Activated T-cell treated with anti-CD3 and anti-CD28 coated beads for 1 hour (primary cell): Measurements from ENCODE around the gene CADM1.

Experiments used
- DNase-seq: peaks from one replicate; pipeline ENCODE4 v3.0.0-alpha.2; 2020; ENCODE audit warnings: low read depth

The CADM1 gene

DNA sequence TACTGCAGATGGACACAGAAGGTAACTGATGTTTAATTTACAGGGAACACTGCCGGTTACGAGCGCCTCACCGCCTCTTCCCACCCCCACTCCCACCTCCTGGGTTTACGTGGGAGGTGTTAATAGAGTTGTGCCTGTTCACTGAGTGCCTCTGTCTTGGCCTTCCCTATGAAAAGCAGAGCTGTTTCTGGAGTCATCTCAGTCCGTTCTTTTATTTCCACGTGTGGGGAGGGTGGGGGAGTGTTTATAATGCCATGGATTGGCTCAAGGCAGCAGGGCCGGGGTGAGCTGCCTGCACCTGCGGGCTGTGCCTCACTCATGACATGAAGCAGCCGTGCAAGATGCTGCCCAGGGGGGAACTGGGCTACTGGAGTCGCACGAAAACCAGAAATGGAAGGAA, 322.7 kb downstream of the CADM1 start:
- DNase-seq: no peak

DNA sequence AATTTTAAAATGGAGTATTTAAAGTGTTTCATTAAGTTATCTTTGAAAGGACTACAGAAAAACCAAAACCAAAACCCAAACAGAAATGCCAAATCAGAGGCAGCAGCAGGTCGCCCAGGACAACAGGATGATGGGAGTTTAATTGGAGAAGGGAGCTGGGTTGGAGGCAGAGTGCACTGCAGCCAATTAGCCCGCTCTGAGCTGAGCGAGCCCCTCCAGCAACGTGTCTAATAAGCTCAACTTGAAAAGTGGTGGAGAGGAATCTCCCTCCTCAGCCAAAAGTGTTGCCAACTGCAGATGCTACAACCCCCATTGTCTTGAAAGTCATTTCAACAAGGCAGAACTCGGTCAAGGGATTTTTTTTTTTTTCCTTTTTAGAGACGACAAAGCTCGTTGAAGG, 323.9 kb downstream of the CADM1 start:
- no peak for DNase-seq

DNA sequence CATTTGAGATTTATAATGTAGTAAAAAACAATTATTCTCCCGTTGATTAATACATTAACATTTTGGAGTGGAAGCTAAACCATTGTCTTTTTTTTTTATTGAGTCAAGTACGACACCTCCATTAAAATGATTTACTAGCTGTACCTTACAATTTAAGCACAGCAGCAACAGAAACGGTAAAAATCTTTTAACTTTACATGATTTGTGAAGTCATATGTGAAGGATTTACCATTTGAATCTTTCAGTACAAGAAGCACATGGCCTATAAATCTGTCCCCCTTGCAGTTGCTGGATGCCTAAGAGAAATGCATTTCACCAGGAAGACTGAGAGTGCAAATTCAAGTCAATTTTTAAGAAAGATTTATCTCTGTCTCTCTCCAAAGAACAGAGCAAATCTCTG, 324.6 kb downstream of the CADM1 start:
- DNase-seq: no peak

DNA sequence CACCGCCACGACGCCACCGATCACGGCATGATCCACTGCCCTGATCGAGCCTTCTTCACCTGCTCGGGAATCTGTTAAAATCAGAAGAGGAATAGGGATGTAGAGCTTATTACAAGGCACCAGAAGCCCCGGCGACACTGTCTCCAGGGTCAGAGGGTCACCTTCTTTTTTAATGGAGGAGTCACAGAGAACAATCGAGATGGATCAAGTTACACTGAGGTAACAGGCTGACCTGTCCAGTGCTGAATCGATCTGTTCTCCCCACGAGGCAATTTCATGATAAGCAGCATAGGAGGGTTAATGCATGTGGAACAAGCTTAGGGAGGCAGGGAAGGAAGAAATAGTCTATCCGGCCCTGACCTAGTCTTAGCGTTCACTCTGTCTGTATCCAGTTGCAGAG, 325.5 kb downstream of the CADM1 start:
- no peak for DNase-seq

DNA sequence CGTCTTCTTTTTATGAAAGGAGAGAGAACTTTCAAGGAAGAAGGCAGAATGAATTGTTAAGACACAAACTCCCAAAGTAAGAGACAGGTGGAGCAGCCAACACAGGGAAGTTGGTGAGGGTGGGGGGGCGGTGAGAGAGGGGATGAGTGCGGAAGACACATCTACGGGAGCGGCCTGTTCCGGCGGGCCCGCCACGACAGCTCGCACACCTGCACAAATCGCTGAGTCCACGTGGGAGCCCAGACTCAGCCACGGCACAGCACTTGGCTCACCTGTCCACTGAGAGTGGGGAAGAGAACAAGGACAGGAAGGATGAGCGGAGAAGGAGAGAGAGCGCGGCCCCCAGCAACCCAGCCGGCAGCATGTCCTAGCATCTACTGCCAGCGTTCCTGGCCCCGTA, 331.1 kb downstream of the CADM1 start:
- DNase-seq: no peak

DNA sequence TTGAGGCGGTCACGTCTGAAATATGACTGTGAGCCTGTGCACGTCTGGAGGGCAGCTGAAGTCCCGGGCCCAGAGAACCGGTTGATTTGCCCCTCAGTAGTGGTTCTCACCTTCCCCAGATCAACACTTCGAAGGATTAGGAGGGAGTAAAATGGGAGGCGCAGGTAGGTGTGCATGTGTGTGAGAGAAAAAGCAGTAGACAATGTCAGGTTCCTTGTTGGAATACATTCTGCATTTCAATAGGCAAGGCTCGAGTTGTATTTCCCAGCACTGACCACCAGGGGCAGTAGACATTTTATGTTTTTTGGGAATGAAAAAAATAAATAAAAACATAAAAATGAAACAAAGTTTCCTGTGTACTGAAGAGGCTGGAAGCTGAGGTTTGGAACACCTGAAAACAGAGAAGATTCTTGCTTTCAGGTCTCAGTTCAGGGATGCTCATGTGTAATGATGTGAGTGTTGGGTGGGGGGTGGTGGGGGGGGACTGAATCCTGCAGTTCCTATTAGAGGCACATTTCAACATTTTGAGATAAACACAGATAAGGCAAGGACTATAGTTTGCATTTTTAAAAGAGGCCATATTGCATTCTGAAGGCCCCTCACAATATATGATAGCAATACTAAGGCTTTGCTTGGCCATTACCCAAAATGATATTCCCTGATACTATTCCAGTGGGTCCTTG, 333.9 kb downstream of the CADM1 start:
- DNase-seq: no peak

DNA sequence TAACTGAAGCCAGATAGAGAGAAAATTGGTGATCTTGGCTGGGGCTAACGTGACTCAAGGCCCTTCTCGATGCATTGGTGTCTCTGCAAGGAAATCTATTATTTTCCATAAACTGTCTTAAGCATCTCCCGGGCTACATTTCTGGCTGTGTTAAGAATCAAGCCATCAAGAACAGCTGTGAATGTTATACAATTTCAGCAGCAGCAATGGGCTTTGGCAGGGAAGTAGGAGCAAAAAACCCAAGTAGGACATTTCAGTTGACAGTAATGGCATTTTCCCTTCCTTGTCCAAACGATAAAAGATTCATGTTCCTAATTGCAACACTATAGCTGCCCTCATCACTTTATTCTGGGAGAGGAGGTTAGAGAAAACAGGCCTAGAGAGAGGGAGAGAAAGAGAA, 335.0 kb downstream of the CADM1 start:
- no peak for DNase-seq

DNA sequence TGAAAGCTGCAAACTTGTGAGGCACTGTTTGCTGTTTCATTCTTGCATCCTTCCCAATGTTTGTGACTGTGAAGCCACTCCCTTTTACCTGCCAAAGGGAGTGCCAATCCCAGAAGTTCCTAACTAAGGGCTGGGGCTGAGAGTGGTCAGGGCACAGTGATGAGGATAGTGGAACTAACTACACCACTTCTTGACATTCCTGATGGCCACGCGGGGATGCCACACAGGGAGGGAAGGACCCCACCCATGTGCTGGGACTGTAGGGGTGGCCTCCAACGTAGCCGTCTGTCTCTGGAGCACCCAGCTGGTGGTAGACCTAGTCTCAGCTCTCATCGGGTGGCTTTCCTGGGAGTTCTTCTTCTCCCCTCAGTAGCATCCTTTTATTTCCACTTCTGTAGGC, 335.5 kb downstream of the CADM1 start:
- no peak for DNase-seq

DNA sequence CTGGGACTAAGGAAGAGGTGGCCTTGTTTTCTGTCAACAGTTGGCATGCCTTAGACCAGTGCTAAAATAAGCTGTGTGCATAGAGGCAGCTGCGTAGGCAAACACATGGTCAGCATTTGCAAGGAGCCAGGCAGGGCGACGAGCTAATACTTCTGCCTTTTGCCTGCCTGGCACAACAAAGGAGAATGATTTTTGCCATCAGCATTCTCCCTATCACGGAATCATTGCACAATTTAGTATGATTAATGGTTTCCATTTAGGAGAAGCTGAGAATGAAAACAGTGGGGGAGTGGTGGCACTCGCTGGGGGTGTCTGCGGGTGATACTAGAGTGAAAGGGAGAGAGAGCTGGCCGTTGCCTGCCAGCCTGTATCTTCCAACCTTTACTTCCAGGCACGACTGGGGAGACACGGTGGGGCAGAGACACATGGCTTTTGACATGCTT, 336.0 kb downstream of the CADM1 start:
- DNase-seq: no peak

DNA sequence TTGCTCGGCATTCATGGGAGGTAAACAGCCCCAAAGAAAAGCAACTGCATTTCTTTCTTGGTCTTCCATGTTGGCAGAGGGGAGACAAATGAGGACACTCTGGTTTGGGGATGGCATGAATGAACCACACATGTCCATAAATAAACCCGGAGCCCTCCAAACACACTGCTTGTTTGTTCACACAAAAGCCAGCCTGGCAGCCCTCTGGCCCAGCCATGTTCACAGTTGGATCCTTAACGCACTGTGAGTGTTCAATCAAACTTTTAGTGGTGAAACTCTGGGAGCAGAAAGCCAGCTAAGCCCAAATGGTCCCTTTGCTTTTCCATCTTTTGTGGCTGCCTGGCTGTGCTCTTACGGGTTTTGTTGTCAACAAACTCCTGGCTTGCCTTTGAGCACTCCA, 336.8 kb downstream of the CADM1 start:
- DNase-seq: no peak

DNA sequence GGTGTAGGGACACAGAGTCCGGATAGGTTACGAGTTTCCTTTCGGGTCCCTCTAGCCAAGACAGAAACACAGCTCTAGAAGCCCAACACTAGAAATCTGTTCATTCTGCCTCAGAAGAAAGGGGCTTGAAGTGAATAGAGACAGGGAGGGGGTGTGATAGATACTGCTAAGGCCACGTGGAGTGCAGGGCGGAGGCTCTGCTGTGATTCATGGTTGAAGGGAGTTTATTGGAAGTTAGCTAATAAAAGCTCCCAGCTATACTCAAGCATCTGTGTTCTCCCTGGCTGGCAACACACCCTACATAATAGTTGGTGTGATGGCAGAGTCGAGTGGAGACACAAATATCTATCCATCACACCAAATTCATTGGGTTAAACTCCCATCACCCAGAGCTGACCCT, 337.4 kb downstream of the CADM1 start:
- DNase-seq: no peak

DNA sequence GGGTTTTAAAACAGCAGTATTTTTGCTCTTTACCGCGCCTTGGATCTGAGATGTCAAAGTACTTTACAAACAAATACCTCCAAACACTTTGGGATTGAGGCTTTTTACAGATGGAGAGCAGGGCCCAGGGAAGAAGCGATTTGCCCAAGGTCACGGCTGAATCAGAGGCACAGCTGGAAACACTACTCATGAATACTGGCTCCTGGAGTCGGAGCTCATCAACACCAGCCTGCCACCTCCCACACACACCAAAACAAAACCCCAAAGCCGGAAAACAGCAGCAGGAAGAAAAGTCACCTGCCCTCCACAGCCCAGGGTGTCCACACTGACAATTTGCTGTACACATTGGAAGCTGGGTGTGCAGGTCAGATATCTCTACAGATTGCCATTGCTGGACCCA, 339.4 kb downstream of the CADM1 start:
- DNase-seq: no peak

DNA sequence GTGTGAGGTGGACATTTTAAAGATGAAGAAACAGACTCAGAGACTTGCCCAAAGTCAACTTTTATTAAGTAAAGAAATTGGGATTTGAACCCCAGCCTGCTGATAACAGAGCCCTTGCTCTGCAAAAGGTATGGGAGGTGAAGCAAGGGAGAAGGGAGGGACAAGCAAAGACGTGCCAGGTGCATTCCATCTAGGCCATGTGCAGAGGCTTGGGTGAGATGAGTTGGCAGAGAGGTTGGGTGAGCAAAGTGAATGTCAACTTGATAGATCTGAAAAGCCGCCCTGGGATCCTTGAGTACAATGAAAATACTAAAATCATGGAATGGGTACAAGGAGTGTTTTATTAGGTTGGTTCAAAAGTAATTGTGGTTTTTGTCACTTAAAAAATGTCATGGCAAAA, 341.3 kb downstream of the CADM1 start:
- no peak for DNase-seq

DNA sequence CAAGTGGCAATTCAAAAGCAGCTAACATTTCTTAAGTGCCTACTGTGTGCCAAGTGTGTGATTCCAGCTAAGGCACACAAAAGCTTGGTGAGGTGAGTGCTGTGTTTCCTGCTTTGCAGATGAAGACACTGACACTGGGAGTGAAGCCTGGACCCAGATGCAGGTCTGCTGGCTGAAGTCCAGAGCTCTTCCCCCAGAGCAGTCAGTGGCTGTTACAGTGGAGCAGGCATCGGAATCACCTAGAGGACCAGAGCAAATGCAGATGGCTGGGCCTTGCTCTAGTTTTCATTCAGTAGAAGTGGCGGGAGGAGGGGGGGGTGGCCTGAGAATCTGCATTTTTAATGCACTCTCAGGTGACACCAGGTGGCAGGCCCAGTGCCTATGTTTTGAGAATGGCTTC, 342.3 kb downstream of the CADM1 start:
- no peak for DNase-seq

DNA sequence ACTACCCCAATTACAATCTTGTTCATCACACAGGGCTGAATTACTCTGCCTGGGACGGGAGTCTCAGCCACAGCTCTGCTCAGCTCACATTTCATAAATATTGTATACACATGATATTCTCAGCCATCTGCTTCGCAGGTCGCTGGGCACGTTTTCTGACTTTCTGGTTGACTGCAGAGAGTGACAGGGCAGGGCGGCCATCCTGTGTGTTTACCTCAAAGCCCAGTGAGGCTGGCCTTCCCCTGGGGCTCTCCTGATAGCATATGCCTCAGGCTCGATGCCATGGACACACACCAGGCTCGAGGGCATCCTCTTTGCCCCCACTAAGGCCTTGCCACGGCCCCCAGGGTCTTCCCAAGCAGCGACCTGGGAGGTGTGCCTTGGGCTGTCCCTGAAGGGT, 345.0 kb downstream of the CADM1 start:
- no peak for DNase-seq

DNA sequence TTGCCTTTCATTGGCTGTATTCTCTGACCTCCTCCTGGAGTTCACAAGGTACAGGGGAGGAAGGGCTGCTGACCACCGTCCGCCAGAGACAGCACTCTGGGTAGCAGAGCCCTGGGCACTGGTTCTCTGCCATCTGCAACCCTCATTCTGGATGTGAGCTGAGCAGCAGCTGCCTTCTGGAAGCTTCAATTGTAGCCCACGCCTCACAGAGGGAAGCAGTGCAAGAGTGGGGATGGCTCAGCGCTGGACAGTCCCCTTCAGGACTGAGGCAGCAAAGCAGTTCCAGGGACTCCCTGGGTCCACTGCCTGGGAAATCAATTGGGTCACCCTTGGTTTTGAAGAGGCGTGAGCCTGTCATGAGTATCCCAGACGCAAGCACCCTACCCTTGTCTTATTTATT, 346.2 kb downstream of the CADM1 start:
- DNase-seq: no peak

DNA sequence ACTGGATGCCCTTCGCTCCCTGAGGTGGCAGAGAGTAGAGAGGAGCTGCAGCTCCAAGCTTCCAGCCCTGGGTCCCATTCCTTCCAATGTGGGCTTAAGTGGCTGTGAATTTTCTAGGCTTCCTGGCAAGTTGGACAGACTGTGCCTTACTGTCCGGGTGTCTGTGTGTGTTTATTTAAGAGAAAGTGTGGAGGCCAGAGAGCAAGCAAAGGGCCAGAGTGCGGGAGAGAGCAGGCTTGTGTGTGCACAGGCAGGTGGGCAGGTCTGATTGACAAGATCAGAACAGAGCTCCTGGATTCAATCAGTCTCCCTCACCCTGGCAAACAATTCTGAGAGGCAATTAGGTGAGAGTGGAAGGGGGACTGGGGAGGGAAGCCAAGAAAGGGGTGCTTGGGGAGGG, 347.0 kb downstream of the CADM1 start:
- no peak for DNase-seq

DNA sequence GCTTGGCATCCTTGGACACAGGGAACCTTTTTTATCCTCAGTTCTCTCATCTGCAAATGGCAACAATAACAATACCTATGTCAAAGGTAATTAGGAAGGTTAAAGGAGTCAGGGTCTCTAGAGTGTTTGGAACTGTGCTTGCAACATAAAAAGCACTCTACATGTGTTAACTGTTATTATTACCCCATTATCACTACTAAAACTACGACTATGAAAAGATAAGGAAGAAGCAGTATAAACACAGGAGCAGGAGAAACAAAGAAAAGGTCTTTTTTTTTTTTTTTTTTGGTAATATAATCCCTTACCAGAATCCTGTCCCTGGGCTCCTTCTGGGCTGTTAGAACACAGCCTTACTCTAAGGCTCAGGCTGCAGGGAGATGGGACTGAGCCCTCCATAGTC, 348.2 kb downstream of the CADM1 start:
- no peak for DNase-seq

DNA sequence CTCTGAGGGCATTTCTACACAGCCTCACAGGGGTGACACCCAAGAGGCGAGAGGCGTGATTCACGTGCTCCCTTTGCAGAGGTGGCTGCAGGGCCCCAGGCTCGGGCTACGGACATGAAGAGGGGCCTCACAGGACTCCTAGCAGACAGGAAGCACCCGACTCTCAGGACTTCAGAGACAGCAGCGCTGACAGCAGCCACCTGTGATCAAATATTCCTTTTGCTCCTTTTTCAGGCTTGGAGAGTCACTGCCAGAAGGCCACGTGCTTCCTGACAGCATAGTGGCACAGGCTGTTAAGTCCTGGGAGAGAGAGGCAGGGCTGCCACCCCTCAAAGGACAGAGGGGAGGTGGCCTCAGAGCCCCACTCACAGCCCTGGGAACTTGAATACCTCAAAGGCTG, 348.9 kb downstream of the CADM1 start:
- no peak for DNase-seq

DNA sequence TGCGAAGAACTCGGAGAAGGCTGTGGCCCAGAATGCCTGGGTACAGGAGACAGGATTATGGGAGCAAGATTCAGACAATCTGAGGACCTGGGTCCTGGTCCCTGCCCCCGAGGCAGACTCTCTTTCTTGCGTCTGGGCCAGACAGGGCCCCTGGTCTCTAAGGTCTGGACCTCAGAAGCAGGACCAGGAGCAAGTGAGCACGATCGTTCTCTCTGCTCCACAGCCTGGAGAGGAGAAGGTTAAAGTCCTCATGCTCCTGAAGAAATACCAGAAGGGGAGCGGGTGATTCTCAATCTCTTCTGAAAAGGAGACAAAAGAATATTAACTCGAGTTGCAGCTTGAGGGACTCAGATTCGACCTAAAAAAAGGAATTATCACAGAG, 349.9 kb downstream of the CADM1 start:
- DNase-seq: no peak

DNA sequence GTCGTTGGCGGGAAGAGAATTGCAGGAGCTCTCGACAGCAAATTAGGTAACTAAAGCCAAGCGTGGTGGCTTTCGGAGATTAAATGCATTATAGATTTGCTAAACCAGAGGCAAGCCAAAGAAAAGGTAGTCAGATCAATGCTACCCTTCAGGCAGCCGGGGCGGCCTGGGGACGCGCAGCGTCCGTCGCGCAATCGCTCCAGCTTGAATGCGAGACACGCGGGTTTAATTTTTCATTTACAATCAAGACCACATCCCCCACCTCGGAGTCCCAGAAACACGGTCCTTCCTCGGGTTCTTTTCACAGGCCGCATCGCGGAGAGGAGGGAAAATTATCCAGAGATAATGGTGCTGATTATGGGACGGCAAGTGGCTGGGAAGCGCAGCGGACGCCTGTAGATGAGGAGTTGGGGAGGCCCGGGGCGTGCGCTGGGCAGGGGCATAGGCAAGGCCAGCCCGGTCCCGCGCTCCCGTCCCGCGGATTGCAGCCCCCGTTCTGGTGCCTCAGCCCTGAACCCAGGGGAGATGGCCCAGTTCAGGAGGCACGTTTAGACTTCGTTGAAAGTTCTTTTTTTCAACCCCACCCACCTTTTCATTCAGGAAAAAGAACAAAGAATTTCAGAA, 350.4 kb downstream of the CADM1 start:
- no peak for DNase-seq

DNA sequence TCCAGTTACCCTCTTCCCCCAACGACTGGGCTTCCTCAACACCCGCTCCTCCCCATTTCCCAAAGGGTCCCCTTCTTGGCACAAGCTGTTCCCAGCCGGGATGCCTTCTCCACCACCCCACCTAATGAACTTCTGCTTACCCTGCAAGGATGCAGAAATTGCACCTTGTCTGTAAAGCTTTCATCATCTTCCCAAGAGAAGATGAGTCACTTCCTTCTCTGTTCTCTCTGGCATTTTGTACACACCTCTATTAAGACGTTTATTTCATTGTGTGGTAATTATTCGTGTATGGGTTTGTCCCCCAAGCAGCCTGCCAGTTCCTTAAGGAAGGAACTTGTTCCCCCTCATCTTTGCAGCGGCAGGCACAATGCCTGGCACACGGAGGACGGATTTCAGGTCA, 351.1 kb downstream of the CADM1 start:
- no peak for DNase-seq

DNA sequence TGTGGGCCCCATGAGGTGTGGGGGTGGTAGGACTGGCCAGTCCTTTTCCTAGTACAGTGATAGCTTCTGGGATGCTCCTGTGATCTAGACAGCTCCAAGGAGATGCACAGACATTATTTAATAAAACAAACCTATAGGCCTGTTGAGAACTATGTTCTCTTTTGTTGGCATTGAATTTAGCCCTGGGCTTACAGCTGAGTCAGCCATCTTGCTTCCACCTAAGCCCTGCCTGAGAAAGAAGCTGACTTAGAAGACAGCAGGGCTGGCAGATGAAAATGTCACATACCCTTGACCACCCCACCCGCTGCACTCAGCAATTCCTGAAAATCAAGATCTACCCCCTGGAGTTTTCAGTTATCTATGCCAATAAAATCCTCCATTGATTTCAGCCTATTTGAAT, 353.2 kb downstream of the CADM1 start:
- no peak for DNase-seq

DNA sequence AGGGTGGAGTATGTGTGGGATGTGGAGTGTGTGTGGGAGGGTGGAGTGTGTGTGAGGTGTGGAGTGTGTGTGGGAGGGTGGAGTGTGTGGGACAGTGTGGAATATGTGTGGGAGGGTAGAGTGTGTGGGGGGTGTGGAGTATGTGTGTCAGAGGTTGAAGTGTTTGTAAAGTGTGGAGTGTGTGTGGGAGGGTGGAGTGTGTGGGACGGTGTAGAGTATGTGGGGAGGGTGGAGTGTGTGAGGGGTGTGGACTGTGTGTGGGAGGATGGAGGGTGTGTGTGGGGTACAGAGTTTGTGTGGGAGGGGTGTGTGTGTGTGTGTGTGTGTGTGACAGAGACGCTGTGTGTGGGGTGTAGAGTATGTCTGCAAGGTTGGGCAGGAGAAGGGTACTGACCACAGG, 355.5 kb downstream of the CADM1 start:
- DNase-seq: no peak
